Lung (tissue), 13 donors: Measurements from ENCODE around the gene EBF4. TPM values are rescaled to one million over a fixed set of nuclear protein-coding genes. Genes with fewer than 3 reads are reported as not detected.

Experiments
- ATAC-seq: fragments of 200-7000 bp; cut with Tn5 transposase; one replicate; pipeline ENCODE4 v1.9.1; 2020; ENCODE audit warnings: moderate number of reproducible peaks; ENCODE audit not compliant: insufficient read depth, low FRiP score
- DNase-seq, 3 donors: peaks; one replicate each; pipeline ENCODE4 v3.0.0-alpha.2; 2013 to 2017
- H3K27ac ChIP-seq, 2 donors: one replicate each; pipeline ENCODE4 v1.5.1; 2013; ENCODE audit warnings: mild to moderate bottlenecking in 2 of 2, moderate library complexity in 2 of 2, control low read depth in 1 of 2, inconsistent platforms in 1 of 2, low read depth in 1 of 2, low read length in 1 of 2
- H3K27me3 ChIP-seq, 3 donors: one replicate each; pipeline ENCODE4 v1.5.1; 2013; ENCODE audit warnings: low read length in 2 of 3; ENCODE audit not compliant: control insufficient read depth in 3 of 3, insufficient read depth in 3 of 3
- H3K36me3 ChIP-seq, 4 donors: one replicate each; pipeline ENCODE4 v1.5.1; 2013; ENCODE audit warnings: low read length in 4 of 4, mild to moderate bottlenecking in 1 of 4, moderate library complexity in 1 of 4; ENCODE audit not compliant: control insufficient read depth in 4 of 4, insufficient read depth in 4 of 4
- H3K4me1 ChIP-seq, 5 donors: one replicate each; pipeline ENCODE4 v1.5.1; 2013; ENCODE audit warnings: low read length in 5 of 5, mild to moderate bottlenecking in 2 of 5, moderate library complexity in 1 of 5; ENCODE audit not compliant: control insufficient read depth in 5 of 5, insufficient read depth in 5 of 5
- H3K4me3 ChIP-seq: one replicate; pipeline ENCODE4 v1.5.1; 2013; ENCODE audit warnings: mild to moderate bottlenecking, control low read depth, moderate library complexity
- H3K9ac ChIP-seq, 2 donors: one replicate each; pipeline ENCODE4 v1.5.1; 2013; ENCODE audit warnings: low read length in 2 of 2, control low read depth in 1 of 2; ENCODE audit not compliant: insufficient read depth in 1 of 2
- H3K9me3 ChIP-seq, 4 donors: one replicate each; pipeline ENCODE4 v1.5.1; 2013; ENCODE audit warnings: low read length in 3 of 4, mild to moderate bottlenecking in 1 of 4, moderate library complexity in 1 of 4; ENCODE audit not compliant: control insufficient read depth in 4 of 4, insufficient read depth in 3 of 4
- WGBS, 2 donors: extraction: QIAGEN DNeasy Blood & Tissue Kit; methylation state at CpG; one replicate each; pipeline ENCODE4 v1.1.7; 2013; 5-methylcytosine and 5-hydroxymethylcytosine counted together
- polyA plus RNA-seq, 2 donors: library from polyadenylated mRNA; stranded (reverse); fragments of 200-250 nt; gene quantifications; one replicate each; pipeline ENCODE4 v1.2.1, GENCODE V29; 2013
- small RNA-seq: library from RNA; depleted of rRNA; stranded (forward); fragments of <200 nt; gene quantifications from one replicate; pipeline ENCODE3, GENCODE V24; 2014; ENCODE audit warnings: low replicate concordance
- total RNA-seq, 2 donors: library from RNA; depleted of rRNA in 1 of 2; stranded (reverse); fragments of >200 nt in 1 of 2; gene quantifications; one replicate each; pipeline ENCODE4 v1.2.1, GENCODE V29; 2014 to 2021
- TF ChIP-seq, protein P1 (sequence below): IDR thresholded peaks from 2 replicates; pipeline ENCODE4 v1.5.1; 2012; ENCODE audit warnings: mild to moderate bottlenecking; ENCODE audit errors: control extremely low read depth, extremely low read depth
- donor health status: control.
- donor health status: control.
- donor health status: Bipolar disorder and iron deficiency.
- donor health status: healthy.
- donor health status: DM: yes; HTN: yes; CAD: no.

EBF4 gene
- total and polyA plus RNA-seq, 4 donors, result 5.8 to 15.8 (median 7.4) TPM

DNA sequence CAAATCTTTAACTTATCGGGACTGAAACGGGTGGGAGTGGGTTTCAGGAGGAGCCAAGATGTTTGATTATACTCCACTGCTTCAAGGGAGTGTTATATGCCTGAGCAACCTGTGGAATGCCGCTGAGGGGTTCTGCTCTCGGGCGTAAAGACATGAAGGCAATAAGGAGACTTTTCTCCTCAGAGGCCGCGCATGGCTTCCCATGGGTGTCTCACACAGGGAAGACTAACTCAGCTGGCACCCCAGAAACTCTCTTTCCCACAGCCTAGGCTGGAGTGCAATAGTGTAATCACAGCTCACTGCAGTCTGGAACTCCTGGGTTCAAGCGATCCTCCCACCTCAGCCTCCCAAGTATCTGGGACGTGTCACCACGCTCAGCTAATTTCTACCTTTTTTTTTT is 117.1 kb downstream of the EBF4 start:
- DNase-seq (no peak), ATAC-seq (no peak)
- H3K4me1 ChIP-seq, result peaks cover 0 to 2% (median 0%) of the 10 kb centered on the region in 5 donors
- no peak overlapping the region for H3K9ac ChIP-seq
- H3K4me3 ChIP-seq, result no peak overlapping the region
- H3K9me3 ChIP-seq, result peaks cover 0 to 2% (median 0%) of the 10 kb centered on the region in 4 donors
- H3K36me3 ChIP-seq, result no peaks in the 10 kb centered on the region
- WGBS, 2 donors, result 89 to 97% methylated on average over 10 of the region's 10 CpGs
- H3K27ac ChIP-seq, result no peak overlapping the region
- TF ChIP-seq, protein P1, sequence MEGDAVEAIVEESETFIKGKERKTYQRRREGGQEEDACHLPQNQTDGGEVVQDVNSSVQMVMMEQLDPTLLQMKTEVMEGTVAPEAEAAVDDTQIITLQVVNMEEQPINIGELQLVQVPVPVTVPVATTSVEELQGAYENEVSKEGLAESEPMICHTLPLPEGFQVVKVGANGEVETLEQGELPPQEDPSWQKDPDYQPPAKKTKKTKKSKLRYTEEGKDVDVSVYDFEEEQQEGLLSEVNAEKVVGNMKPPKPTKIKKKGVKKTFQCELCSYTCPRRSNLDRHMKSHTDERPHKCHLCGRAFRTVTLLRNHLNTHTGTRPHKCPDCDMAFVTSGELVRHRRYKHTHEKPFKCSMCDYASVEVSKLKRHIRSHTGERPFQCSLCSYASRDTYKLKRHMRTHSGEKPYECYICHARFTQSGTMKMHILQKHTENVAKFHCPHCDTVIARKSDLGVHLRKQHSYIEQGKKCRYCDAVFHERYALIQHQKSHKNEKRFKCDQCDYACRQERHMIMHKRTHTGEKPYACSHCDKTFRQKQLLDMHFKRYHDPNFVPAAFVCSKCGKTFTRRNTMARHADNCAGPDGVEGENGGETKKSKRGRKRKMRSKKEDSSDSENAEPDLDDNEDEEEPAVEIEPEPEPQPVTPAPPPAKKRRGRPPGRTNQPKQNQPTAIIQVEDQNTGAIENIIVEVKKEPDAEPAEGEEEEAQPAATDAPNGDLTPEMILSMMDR, result no peak
- peaks cover 0 to 38% (median 19%) of the 10 kb centered on the region in 3 donors for H3K27me3 ChIP-seq

Small RNA genes lying within 50 kb of the gene (small RNA-seq; reads per million reads assigned to genes)
- gene SNORA51 (not detected), gene SNORD110 (not detected), gene SNORD56 (not detected), gene SNORD57 (not detected), gene SNORD86 (not detected)

Other genes starting within 250 kb of the EBF4 start
- 100 to 1,000 TPM in 1 of 2 donors, 10 to 100 TPM in 1; 71.4 to 150 TPM for gene SNRPB, start 222.0 kb upstream of the EBF4 start, total RNA-seq
- gene SNRPB, start 222.0 kb upstream of the EBF4 start, polyA plus RNA-seq, result 100 to 1,000 TPM; 207 to 291 TPM
- gene ZNF343, start 183.9 kb upstream of the EBF4 start, total RNA-seq, result 10 to 100 TPM in 1 of 2 donors, 1 to 10 TPM in 1; 8.6 to 14.8 TPM
- gene ZNF343, start 183.9 kb upstream of the EBF4 start, polyA plus RNA-seq, result 1 to 10 TPM; 4.9 to 5.6 TPM
- under 1 TPM in 1 of 2 donors, not detected in 1; 0.31 TPM for gene TMC2, start 156.2 kb upstream of the EBF4 start, total RNA-seq
- under 1 TPM; 0.06 to 0.15 TPM for gene TMC2, start 156.2 kb upstream of the EBF4 start, polyA plus RNA-seq
- gene NOP56, start 40.1 kb upstream of the EBF4 start, total RNA-seq, result 100 to 1,000 TPM in 1 of 2 donors, 10 to 100 TPM in 1; 73.3 to 138 TPM
- 100 to 1,000 TPM; 109 to 114 TPM for gene NOP56, start 40.1 kb upstream of the EBF4 start, polyA plus RNA-seq
- gene IDH3B, start 28.6 kb upstream of the EBF4 start, total RNA-seq, result 10 to 100 TPM; 67.9 to 72.4 TPM
- 10 to 100 TPM; 65.3 to 83.1 TPM for gene IDH3B, start 28.6 kb upstream of the EBF4 start, polyA plus RNA-seq
- gene CPXM1, start 107.8 kb downstream of the EBF4 start, total RNA-seq, result 10 to 100 TPM in 1 of 2 donors, 1 to 10 TPM in 1; 5.1 to 29.1 TPM
- gene CPXM1, start 107.8 kb downstream of the EBF4 start, polyA plus RNA-seq, result 1 to 10 TPM; 1.5 to 3.3 TPM
- gene C20orf141, start 122.2 kb downstream of the EBF4 start, total RNA-seq, result not detected
- gene C20orf141, start 122.2 kb downstream of the EBF4 start, polyA plus RNA-seq, result not detected
- not detected for gene TMEM239, start 123.6 kb downstream of the EBF4 start, total RNA-seq
- not detected for gene TMEM239, start 123.6 kb downstream of the EBF4 start, polyA plus RNA-seq
- 10 to 100 TPM; 33.5 to 36.6 TPM for gene PCED1A, start 147.9 kb downstream of the EBF4 start, total RNA-seq
- 10 to 100 TPM; 26.2 to 40.4 TPM for gene PCED1A, start 147.9 kb downstream of the EBF4 start, polyA plus RNA-seq
- gene VPS16, start 148.0 kb downstream of the EBF4 start, total RNA-seq, result 10 to 100 TPM; 26.1 to 44.1 TPM
- gene VPS16, start 148.0 kb downstream of the EBF4 start, polyA plus RNA-seq, result 10 to 100 TPM; 41.0 to 53.4 TPM
- gene PTPRA, start 180.7 kb downstream of the EBF4 start, total RNA-seq, result 10 to 100 TPM; 47.8 to 92.1 TPM
- 10 to 100 TPM; 17.8 to 32.3 TPM for gene PTPRA, start 180.7 kb downstream of the EBF4 start, polyA plus RNA-seq